A204.1 (cell line): ENCODE data around the gene MED25.
"Not testable (repeated sequence)": the region's sequence is repeated elsewhere in the genome, so short reads cannot be mapped to it uniquely, and the experiment has no call there.

ENCODE experiments used
- FAIRE-seq: peaks from 2 replicates; lab custom pipeline; 2012; peaks lifted over from hg19 to GRCh38; lab: Jason Lieb, UNC

The MED25 gene

GRCh38 chr19:49818649-49819370 lies 721 bp downstream of the MED25 start:
- no peak for FAIRE-seq

GRCh38 chr19:49819452-49820115 lies 1.5 kb downstream of the MED25 start:
- FAIRE-seq, result not testable (repeated sequence)

GRCh38 chr19:49820125-49820524 lies 2.0 kb downstream of the MED25 start:
- no peak for FAIRE-seq

- FAIRE-seq, result no peak
These were observed 5.4 kb downstream of the MED25 start for GRCh38 chr19:49823472-49823871.

- no peak for FAIRE-seq
These were observed 6.6 kb downstream of the MED25 start for GRCh38 chr19:49824662-49825061.

DNA sequence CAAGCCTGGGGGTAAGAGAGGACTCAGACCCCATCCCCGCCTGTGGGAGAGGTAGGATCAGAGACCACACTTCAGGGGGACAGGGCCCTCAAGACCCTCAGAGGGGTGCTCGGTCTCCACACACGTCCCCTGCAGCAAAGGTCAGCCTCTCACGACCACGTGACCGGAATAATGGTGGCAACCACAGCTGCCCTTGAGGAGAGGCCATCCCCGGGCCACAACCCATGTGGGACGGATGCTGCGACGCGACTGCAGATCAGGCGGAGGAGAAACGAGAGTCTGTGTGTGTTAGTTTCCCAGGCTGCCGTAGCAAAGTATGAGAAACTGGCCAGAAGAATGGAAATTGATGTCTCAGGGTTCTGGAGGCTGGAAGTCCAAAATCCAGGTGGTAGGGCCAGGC lies 8.9 kb downstream of the MED25 start:
- FAIRE-seq, result no peak

GRCh38 chr19:49829200-49829599 lies 11.1 kb downstream of the MED25 start:
- no peak for FAIRE-seq

DNA sequence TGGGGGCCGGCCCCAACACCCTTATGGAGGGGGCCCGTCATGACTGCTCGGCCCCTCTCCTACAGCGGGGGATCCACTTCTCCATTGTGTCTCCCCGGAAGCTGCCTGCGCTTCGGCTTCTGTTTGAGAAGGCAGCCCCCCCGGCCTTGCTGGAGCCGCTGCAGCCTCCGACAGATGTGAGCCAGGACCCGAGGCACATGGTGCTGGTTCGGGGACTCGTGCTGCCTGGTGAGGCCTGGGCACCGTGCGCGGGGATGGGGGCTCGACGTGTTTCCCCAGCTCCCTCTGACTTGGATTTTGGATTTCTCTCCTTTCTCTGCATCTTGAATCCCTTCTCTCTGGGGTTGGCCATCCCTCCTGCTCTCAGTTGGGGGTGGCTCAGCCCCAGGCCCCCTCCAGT lies 11.6 kb downstream of the MED25 start:
- no peak for FAIRE-seq

- no peak for FAIRE-seq
These were observed 12.7 kb downstream of the MED25 start for GRCh38 chr19:49830766-49831165.

GRCh38 chr19:49831592-49831991 lies 13.5 kb downstream of the MED25 start:
- no peak for FAIRE-seq

GRCh38 chr19:49832556-49832955 lies 14.5 kb downstream of the MED25 start:
- no peak for FAIRE-seq

DNA sequence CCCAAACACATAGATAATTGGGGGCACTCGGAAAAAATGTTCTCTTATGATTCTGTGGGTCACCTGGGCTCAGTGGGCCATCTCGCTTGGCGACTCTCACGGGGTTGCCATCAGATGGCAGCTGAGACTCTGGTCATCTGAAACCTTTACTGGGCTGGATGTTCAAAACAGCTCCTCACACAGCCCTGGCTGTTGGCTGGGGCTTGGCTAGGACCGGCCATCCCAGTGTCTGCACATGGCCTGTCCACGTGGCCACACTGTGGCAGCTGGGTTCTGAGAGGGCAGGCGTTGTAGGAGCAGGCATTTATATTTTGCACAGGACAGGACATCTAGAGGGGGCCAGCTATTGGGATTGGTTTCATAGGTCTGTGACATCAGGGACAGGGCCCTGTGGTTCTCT lies 15.5 kb downstream of the MED25 start:
- no peak for FAIRE-seq

DNA sequence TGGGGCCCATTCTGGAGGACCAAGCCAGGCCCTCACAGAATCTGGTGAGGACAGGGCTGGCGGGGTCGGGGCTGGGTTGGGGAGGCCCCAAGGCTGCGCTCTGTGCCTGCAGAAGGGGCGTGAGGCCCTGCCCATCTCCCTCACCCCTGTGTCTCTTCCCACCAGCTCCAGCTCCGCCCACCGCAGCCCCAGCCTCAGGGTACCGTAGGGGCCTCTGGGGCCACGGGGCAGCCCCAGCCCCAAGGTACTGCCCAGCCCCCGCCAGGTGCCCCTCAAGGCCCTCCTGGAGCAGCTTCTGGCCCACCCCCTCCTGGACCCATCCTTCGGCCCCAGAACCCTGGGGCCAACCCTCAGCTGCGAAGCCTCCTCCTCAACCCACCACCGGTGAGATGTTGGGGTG lies 17.5 kb downstream of the MED25 start:
- FAIRE-seq, result no peak

- no peak for FAIRE-seq
These were observed 18.3 kb downstream of the MED25 start for GRCh38 chr19:49836176-49837008.

DNA sequence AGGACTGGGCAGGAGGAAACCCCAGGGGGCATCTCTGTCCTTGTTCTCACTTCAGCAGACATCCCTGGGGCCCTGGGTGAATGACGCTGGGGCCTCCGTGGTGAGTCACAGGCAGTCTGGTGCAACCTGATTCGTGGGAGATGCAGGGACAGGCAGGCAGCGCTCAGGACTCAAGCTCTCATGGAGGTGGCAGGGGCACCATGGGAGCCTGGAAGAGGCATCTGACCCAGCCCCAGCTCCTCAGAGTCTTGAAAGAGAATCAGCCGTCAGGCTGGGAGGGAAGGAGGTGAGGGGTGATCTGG lies 18.9 kb downstream of the MED25 start:
- no peak for FAIRE-seq

DNA sequence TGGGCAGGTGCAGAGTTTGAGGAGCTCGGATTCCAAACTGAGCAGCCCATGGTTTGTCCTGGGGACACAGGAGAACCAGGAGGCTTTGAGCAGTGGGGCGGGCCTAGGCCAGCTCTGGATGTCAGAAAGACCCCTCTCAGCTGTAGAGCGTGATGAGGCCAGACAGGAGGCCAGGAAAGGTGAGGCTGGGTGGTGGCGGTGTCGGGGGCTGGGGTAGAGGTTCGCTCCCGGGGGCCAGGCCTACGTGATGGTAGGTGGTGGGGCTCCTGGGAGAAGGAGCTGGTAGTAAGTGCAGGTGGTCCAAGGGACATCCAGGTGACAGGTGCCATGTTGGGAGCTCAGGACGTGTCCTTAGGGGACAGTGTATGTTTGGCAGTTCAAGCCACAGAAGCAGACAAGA lies 19.3 kb downstream of the MED25 start:
- FAIRE-seq, result no peak

DNA sequence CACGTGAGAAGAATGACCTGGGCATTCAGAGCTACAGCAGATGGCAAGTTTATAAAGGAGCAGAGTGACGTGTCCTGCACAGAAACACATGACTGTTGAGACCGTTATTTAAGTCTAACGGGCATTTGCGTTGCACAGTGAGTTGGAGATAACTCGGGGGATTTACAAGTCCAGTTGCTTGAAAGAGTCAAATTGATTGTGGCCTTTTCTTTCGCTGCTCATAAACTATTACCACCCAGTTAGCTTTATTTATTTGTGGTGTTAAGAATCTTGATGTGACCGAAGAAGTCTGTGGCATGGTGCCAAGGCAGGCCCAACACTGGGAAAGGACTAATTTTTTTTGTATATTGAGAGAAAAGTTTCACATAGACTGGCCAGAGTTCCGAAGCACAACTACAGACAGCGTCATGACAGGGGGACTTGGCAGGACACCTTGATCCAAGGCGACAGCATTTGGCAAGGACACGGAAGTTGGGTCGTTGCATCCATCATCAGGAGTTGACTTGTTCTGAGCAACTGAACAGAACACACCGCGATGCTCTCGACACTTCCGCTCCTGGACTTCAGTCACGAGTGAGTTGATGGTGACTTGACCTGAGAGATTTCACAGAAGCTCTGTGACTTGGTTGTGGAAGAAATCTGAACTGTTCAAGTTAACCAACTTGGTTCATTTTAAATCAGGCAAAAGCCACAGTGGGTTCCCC lies 20.9 kb downstream of the MED25 start:
- FAIRE-seq, result no peak

DNA sequence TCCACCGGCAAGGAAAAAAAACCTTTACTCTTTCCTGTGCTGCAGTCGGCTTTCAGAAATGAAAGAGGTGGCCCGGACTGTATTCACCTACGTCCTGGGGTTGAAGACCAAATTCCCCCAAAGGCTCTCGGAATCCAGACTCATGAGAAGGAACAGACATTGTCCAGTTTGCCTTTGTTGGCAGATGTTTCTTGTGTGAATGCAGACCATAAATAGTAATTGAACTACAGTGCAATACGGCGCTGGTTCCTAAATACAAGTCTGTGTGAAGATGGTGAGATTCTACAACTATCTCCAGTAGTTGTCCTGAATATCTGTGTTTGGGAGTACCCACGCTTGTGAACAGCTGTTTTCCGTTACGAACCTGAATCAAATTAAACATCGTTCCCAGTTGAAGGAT lies 21.6 kb downstream of the MED25 start:
- FAIRE-seq, result no peak

DNA sequence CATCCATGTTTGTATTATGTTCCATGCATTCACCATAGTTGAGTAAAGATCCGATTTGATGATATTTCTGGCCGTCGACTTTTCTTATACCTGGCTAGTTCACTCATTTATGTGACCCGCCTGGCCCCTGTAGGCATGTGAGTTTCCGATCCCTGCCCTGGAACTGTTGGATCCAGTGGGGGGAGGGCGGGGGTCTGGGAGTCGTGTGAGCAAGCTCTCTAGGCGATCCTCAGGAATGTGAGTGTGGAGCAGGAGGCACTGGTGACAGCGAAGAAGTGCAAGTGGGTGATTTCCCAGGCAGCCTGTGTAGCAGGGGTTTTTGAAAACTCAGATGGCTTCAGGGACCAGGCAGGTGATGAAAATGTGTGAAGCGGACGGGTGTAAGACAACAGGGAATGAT lies 22.2 kb downstream of the MED25 start:
- FAIRE-seq, result no peak

DNA sequence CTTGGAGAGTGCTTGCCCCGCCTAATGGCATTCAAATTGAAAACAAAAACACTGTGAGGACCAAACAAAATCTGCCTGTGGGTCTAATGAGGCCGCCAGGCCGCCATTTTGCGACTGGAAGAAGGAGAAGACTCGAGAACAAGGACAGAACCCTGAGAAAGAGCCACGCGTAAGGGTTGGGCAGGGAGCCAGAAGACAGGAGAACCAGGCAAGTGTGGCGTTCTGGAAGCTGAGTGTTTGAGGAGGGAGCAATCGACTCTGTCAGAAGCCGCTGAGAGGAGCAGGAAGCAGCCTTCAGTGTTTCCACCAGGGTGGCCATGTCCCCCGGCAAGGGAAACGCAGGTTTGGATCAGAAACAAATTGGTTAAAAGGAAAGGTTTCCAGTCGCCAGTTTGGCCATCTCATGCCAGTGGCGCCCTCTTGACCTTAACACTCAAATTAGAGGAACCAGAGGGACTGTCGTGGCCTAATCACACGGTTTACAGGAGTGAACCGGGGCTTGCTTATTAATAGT lies 22.7 kb downstream of the MED25 start:
- no peak for FAIRE-seq

- no peak for FAIRE-seq
These were observed 25.2 kb downstream of the MED25 start for GRCh38 chr19:49843265-49843664.
